GM21367 (cell line): ENCODE measurements around the gene KCNJ5.

Source experiments
- ATAC-seq: cut with Tn5 transposase; IDR thresholded peaks from one replicate; pipeline ENCODE4 v1.9.1; 2021; ENCODE audit not compliant: unreplicated experiment

Gene KCNJ5

DNA sequence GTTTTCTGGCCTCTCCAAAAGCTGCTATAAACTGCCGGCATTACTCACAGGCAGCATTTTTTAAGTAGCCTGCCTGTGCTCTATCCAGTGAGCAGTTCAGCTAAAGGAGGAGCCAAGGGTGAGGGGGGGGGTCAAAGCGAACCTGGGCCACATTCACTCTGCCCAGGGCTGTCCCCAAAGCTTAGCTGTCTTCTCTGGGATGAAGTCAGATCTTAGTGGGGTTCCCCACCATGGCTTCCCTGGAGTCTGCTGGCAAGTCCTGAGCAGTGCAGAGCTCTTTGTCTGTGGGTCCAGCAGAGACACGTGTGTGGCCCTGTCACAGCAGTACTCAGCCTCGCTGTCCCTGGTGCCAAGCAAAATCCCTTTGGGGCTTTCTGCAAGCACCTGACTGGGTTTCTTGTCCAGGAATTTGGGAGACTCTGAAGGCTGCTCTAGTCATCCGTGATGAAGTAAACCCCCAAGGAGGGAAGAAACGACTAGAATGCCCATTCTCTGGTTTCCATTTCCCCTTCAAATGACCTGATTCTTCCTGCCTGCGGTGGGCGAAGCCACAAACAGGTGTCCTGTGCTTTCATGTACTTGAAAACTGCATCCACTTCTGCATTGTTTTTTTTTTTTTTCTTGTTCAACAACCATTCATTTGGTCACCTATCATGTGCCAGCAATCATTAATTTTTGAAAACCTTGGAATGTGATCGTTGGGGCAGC, 2.6 kb downstream of the KCNJ5 start:
- ATAC-seq: peak; percentile 82

DNA sequence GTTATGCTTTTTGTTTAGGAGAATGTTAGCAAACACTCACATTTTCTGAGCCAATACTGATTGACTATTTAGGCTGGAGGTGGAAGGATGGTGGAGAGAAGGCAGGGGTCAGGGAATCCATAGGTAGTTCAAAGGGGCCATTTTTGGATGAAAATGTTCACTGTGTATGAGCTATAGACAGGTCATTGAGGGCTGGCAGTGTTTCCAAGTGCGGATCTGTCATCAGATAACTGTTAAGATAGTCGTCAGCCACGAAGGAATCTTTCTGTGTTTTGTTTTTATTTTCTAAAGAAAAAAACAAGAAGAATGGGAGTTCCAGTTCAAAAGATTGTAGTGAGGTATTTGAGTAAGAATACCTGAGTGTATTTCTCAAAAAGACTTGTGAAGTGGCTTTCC, 3.1 kb downstream of the KCNJ5 start:
- ATAC-seq: no peak

DNA sequence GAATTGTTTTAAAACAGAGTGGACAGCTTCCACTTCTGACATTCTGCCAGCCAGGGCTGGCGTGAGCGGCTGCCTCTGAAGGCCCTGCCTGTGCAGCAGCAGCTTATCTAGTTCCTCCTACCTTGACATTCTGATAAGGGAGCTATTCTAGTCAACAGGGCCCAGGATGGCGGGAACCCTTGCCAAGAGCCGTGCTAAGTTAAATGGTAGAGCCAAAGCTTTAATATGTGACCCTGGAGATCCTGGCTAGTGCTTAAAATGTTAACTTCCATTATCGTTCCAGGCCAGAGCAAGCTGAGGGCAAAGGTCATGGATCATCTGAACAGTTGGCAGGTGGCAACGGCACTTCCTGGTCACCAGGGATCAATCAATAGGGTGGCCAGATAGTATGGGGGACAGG, 3.5 kb downstream of the KCNJ5 start:
- no peak for ATAC-seq

DNA sequence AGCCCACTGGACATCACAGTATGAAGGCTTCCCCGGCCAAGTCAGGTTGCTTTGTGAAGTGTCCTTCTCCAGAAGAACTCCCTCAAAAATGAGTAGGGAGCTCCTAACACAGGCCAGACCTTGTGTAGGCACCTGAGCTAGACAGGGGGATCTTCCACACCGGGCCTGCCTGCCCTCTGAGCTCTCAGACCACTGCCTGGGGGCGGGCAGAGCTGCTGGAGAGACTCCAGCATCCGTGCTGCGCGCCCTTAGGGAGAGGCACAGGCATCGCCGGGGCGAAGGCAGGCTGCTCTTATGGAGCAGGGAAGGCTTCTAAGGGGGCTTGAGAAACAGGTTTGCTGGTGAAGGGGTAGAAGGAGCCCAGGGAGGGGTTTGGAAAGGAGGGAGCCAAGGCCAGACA, 4.4 kb downstream of the KCNJ5 start:
- no peak for ATAC-seq

DNA sequence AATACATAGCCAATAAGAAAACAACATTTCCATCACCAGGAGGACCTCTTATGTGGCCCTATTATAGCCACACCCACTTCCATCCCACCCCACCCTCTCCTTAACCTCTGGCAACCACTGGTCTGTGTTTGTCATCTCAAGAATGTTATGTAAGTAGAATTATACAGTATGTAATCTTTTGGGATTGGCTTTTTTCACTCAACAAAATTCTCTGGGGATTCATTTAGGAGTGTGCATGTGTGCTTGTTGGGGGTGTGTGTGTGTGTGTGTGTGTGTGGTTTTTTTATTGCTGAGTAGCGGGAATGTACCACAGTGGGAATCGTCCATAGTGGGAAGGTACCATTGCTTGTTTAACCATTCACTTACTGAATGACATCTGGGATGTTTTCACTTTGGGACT, 5.2 kb downstream of the KCNJ5 start:
- no peak for ATAC-seq

DNA sequence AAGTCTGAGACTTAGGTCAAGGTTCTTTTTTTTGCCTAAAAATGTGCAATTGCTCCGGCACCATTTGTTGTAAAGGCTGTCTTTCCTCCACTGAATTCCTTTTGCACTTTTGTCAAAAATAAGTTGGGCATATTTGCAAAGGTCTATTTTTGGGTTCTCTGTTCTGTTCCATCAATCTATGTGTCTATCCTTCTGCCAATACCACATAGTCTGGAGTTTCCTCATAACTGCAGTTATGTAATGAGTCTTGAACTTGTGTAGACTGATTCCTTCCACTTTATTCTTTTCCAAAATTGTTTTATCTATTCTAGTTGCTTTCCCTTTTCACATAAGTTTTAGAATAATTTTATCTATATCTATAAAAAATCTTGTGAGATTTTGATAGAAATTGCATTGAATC, 6.7 kb downstream of the KCNJ5 start:
- no peak for ATAC-seq

DNA sequence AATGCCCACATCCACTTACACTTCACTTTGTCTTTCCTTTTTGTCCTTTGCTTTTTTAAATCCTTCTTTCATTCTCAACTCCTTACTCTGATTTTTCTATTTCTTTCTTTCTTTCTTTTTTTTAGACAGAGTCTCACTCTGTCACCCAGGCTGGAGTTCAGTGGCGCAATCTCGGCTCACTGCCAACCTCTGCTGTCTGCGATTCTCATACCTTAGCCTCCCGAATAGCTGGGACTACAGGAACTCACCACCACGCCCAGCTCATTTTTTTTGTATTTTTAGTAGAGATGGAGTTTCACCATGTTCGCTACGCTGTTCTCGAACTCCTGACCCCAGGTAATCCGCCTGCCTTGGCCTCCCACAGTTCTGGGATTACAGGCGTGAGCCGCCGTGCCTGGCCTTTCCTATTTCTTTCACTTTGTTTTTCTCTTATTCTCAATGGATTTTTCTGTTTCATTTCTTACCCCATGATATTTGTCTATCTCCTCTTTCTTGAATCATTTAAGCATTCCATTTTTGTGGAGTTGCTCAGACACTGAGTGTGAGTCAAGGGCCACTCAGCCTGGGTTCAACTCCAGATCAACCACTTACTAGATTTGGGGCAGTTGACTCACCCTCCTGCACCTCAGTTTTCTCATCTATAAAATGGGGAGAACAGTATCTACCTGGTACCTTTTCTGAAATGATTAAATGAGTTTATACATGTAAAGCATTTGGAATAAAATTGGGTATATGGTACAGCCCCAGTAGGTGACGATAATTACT, 7.6 kb downstream of the KCNJ5 start:
- no peak for ATAC-seq

DNA sequence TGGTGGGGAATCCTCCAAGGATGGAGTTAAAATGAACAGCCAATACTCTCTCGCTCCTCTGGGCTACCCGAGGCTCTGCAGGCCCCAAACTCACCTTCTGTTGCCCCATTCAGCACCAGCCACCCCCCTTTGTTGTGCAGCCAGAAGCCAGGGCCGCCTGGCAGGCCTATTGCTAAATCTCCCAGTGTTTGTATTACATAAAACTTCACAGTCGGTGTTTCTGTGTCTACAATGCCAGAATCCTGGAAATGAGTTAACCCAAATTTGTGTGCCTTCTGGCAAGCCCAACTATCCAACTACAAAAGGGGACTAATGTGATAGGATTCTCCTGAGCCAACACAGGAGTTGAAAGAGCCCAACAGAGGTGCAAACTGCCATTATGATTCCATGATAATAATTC, 9.3 kb downstream of the KCNJ5 start:
- no peak for ATAC-seq

DNA sequence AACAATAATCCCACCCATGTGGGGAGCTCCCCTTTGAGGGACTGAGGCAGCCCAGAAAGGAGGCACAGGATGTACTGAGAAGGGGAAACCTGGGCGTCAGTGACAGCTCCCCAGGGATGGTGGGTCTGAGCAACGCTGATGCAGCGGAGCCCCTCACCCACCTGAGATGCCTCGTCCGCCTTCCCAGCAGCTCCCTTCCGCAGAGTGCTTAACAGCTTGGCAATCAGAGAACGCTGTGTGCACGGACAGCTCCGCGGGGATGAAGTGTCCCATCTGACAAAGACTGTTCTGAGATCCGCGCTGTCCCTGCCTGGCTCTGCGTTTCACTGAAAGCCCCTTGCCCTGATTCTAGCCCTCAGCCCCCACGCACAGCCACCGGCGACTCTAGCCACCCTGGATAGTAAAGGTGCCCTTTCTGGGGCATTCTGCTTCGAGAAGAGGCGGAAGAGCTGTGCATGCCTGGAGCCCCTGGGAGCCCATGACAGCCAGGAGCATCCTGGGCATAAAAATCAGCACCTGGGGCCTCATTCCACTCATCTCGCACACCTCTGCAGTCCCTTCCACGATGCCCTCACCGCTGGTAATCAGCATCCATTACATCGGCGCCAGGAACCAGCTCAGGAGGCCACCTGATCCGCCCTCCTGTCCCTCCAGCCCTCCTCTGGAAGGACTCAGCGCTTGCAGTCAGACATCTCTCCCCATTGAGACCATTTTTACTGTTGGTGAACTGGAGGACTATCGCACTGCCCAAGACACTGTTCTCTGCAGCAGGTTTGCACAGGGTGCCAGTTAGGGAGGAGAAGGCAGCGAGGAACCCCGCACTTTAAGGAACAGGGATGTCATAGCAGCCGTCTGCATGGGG, 10.7 kb downstream of the KCNJ5 start:
- ATAC-seq: no peak

DNA sequence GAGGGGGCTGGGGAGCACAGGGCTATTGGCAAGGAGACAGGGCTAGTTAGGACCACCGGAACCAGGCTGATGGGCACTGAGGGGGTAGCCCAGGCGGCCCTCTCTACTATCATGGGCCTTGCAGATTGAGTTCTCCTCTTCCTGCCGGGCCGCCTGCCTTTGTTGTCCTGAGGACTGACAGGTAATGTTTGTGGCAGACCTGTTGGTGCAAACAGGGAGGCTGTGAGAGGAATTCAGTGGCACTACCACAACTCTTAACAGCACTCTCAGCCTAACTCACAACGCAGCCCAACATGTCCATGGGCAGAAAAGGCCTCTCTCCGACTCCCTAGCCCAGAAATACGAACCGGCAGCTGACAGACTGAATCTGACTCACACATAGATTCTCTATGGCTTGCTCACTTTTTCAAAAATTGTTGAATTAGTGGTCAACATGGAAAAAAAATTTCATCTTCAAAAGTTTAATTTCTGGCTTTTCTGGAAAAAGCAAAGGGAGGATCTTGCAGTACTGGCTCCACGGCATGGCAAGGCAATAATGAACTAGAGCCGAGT, 11.4 kb downstream of the KCNJ5 start:
- ATAC-seq: no peak

DNA sequence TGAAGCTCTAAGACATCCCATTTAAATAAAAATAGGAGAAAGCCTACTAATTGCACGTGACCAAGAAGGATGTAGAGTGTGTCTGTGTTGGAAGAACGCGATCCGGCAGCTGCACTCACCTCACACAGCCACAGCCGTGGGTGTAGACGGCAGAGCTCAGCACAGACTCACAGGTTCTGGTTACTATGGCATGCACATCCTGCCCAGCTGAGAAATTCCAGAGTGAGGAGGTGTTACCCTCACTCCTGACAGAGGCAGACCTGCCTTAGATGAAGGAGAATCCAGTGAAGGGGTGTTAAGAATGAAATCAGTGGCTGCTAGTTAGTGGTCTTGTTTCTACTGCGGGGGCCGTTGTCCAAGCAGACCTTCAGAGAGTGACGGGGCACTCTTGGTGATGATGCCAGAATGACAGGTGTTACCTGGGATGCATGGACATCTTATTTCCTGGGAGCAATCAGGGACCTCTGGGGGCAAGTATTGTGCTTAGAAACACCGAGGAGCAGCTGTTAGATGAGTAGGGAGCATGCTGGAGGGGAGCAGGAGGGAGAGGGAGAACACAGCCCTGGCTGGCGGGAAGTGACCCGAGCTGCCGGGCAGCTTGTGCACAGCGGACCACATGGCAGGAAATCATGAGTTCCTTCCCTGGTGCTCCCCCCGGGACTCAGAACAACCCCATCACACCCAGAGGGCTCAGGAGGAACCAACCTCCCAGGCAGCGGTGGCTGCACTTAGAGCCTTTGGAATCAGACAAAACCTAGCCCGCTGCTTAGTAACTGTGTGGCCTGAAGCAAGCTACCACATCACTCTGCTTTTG, 12.3 kb downstream of the KCNJ5 start:
- no peak for ATAC-seq

DNA sequence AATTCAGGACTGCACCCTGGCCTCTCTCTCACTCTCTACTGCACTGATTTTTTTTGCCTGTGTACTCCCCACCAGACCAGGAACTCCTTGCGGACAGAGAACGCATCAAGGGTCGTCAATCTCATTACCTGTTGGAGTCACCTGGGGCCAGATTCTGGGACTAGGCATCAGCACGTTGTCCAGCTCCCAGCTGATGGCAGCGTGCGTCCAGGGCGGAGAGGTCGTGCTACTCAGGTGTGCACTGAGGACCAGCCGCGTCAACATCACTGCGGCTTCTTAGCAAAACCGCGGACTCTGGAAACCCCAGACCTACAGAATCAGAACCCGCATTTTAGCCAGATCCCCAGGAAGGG, 13.1 kb downstream of the KCNJ5 start:
- ATAC-seq: no peak

DNA sequence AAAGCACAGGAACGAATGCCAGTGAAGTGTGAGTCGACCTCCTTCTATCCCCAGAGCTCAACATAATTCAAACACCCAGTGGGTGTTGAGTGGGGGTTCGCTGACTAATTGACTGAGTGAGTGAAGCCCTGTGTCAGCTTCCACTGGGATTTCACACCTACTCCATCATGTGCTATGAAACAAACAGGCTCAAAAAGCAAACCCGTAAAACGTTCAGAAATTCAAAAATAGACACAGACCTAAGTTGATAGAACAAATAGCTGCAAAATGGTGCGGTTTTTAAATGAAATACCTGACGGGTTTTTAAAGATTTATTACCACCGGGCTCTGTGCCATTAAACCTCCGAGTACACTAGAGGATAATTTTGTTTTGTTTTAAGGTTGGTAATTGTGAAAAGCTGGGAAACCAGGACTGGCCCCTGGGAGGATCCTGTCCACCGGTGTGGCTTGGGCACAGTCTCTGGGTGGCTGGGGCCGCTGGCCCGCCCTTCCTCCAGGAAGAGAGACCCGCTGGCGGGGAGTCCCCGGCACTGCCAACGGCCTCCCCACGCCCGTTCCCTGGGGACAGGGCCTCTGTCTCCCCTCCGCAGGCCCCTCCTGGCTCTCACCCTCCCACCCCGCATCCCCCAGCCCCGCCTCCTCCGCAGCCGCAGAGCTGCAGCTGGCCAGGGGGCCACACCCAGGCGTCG, 13.6 kb downstream of the KCNJ5 start:
- peak; percentile 27 for ATAC-seq

DNA sequence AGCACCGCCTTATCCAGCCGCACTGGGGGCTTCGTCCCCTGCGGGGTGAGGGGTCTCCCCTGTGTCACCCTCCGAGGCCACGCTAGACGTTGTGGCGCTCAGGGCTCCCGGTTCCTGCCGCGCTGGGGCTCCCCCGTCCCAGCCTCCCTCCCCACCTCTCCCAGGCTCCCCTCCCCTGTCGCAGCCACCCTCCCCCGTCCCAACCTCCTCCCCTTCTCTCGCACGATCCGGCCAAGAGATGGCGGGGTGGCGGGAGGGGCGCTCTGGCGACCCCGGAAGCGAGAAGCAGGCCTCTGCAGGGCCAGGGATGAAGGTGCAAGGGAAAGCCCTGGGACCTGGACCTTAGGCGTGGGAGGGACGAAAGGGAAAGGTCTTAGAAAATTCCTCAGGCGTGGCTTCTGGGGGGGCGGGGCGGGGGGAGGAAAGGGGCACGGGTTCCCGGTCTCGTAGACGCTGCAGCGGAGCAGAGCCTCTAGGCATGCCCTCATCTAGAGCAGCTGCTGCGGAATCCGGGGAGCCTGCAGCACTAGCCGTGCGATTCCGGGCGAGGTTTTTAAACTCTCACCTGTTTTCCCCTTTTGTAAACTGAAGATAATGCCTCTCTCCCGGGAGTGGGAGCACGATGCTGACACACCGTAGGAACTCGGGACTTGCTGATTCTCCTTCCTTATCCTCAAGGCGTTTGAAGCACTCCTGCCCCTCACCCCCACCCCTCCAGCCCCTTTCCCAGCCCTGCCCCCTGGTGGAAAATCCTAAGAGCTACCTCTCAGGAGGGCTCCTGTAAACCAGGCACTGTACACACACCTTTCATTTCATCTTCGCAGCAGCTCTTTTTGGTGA, 14.4 kb downstream of the KCNJ5 start:
- ATAC-seq: peak; percentile 36

DNA sequence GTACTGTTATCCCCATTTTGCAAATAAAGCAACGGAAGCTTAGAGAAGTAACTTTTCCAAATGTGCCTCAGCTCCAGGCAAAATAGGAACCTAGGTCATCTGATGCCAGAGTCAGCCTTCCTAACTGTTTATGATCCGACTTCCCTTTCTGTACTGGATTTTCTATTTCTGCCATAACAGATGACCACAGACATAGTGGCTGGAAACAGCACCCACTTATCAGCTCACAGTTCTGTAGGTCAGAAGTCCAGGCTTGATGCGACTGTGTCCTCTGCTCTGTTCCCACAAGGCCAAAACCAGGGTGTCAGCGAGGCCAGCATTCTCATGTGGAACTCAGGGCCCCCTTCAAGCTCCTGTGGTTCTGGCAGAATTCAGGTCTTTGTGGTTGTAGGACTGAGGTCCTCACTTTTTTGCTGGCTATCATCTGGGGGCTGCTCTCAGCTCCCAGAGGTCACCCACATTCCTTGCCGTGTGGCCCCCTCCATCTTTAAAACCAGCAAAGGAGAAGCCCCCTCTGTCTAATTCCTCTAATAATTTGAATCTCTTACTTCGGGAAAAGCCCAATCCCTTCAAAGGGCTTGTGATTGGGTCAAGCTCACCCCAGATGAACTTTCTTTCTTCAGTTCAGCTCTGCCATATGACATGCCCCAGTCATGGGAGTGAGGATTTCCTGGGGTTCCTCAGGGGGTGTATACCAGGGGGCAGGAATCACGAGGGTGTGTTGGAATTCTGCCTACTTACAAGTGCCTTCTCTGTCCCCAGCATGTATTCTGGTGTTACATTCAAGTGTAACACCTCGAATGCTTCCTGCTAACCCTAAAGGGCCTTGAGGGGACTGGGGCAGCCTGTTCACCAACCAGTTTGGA, 15.3 kb downstream of the KCNJ5 start:
- no peak for ATAC-seq

DNA sequence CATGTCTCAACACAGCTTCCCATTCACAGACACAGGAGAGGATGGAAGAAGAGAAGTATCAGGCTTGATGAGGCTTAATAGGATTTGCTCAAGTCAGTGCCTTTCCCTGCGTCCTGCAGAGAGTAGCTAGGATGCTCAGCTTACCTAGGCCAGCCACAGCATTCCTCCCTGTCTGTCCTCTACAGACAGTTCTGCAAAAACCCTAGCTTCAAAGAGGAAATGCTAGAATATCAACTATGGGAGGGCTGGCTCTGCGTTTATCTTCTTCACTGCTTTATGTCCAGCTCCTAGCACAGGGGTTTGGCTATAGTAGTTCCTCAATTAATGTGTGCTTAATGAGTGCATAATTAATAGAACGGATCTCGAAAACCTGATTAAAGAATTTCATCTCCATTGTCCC, 16.4 kb downstream of the KCNJ5 start:
- no peak for ATAC-seq

DNA sequence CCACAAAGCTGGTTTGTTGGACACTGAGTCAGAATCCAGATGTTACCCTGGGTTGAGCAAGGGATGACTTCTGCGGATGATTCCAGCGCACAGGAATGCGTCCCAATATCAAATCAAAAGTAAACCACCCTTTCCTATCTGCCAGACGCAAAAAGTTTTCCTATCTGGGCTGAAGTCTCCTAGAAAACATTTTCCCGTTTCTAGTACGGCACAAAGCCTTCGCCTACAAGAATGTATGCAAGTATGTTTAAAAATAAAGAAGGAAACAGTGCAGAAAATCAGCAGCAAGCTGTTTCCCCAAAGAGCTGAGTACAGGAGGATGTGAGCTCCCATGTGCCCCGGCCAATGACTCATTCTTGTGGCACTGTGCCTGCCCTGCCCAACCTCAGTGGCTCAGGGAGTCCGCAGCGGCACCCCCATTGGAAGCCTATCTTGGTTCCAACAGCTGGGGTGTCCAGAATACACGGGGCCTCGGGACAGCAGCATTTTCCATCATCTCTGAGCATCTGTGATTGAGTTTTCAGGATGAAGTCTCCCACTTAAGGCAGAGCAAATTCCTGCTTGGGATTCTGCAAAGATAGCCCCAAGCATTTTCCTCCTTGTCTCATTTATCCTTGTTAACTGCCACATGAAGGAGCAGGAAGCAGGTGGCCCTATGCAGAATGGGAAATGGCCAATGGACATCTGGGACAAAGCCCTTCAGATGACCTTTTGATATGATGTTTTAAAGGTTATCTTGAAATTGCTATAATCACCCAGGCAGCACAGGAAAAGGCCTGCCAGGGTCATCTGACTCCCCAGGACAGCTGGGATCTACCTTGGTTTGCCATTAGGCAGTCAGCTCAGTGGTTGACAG, 17.5 kb downstream of the KCNJ5 start:
- no peak for ATAC-seq
